ENCODE measurements around the gene ATP8A2.

DNA sequence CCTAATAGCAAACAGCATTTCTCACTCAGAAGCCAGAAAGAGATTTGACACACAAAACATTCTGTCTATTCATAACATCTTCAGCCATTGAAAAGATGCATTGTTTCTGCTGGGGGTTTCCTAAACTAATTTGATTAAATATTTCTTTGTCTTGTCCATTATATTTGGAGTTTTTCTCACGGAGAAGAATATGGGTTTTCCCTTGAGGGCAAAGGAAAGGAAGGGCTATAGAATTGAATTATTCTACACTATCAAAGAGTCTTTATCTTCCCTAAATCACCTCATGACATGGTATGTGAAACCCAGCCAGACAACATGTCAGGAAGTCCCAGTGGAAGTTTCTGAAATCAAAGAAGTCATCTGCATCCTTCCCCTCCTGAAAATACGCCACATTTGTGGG lies 493.6 kb downstream of the ATP8A2 start:
- TF ChIP-seq POLR2A (IDR thresholded peaks at IDR 0.05; ENCODE audit: low read length) (no peak), GATA1 (IDR thresholded peaks at IDR 0.05; ENCODE audit: low read depth, low read length) (no peak)
